Measurements from ENCODE around the gene DTL. TPM values are rescaled to one million over a fixed set of nuclear protein-coding genes. Genes with fewer than 3 reads are reported as not detected.

The DTL gene
- total RNA-seq, 1 experiment from 2014 or later, result 34.5 TPM

DNA sequence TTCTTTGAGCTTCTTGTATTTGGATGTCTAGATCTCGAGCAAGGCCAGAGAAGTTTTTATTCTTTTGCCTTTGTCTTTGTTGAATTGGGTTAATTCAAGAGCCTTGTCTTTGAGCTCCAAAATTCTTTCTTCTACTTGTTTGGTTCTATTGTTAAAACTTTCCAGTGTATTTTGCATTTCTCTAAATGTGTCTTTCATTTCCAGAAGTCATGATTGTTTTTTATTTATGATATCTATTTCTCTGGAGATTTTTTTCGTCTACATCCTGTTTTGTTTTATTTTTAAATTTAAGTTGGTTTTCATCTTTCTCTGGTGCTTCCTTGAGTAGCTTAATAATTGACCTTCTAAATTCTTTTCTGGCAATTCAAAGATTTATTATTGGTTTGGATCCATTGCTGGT is 61.8 kb downstream of the DTL start:
- DNase-seq (ENCODE audit: low spot score), result no peak

DNA sequence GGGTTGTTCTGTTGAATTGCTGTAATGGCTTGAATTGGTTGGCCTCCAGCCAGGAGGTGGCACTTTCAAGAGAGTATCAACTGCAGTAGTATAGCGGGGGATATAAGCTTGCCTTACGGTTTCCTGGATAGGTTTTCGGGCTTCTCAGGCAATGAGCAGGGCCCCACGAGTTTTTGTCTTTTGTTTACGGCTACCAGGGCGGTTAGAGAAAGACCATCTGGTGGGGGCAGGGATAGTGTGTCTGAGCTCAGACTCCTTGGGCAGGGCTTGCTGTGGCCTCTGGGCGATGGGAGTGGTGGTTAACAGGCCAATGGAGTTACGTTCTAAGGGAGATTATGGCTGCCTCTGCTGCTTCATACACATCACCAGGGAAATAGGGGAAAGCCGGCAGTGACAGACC is 62.8 kb downstream of the DTL start:
- no peak for DNase-seq (ENCODE audit: low spot score)

DNA sequence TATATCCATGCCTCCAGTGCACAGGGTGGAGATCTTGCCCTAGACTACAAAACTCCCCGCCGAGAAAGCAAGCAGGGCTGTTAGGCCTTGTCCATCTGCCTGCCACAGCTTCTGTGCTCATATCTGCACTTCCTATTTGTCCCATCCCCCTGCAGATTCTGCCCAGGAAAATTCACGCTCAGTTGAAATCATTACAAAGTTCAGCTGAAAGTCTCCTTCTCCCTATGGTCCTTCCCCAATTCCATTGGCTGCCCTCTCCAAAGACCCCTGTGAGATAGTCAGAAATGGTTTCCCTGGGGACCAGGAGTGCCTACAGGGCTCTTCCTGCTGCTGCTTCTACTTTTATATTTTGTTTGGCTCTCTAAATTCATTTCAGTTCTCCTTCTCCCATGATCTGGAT is 63.2 kb downstream of the DTL start:
- DNase-seq (ENCODE audit: low spot score), result no peak

DNA sequence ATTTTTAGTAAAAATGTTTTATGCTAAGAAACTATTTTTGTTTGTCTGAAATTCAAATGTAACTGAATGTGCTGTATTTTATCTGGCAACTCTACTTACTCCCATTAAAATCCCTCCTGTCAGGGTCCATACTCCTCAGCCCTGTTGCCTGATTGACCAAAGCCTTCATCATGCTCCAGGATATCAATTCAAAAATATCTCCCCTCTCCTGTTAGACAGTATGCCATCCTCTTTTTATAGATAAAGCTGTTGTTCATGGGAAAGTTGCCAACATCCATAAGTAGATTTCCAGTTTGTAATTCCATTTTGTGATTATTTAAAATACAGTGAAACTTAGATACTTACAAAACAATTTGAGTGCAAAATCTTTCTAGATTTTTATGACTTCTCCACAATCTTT is 65.7 kb downstream of the DTL start:
- no peak for DNase-seq (ENCODE audit: low spot score)

DNA sequence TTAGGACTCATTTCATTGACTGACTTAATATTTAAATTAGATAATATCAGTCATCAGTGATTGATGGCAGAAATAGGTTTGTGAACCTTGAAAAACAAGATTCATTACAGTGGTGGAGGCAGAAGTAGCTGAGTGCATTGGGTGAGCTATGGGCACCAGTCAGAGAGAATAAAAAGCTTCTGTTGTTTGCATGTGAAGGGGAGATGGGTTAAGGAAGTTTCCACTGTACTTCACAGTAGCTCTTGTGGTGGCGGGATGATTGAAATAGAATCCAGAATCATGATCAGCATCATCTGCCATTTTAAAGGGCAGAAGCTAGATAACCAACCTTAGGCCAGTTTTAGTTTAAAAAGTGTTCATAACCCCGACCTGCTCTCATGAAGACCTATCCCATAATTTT is 66.2 kb downstream of the DTL start:
- DNase-seq (ENCODE audit: low spot score), result no peak

DNA sequence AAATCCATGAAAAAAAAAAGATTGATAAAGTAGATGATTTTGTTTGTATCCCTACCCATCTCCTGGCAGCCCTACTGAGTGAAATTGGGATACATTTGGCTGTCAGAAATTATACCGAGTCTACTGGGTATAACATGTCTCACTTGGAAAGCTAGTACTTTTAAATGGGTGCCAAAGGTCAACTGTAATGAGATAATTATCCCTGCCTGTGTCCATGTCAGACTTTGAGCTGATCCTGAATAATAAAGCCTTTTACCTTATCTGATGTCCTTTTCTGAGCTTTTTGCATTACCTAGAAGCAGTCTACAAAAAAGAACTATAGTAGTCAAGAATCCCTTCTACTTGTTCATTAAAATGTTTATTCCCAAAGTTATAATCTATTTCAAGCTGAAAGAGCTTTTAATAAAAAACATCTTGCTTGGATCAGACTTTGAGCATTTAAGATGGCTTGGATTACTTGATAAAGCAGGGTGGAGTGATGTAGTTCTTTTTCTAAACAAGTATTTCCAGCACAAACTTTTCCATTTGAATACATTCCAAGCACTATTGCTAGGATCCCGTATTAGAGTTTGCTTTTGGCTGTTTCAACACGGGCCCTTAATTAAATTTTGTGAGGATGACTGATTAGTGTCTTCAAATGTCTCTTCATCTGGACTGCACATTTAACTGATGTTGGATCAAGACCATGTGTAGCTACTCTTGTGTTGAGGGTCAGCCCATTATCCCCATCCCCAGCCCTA is 69.2 kb downstream of the DTL start:
- no peak for DNase-seq (ENCODE audit: low spot score)

DNA sequence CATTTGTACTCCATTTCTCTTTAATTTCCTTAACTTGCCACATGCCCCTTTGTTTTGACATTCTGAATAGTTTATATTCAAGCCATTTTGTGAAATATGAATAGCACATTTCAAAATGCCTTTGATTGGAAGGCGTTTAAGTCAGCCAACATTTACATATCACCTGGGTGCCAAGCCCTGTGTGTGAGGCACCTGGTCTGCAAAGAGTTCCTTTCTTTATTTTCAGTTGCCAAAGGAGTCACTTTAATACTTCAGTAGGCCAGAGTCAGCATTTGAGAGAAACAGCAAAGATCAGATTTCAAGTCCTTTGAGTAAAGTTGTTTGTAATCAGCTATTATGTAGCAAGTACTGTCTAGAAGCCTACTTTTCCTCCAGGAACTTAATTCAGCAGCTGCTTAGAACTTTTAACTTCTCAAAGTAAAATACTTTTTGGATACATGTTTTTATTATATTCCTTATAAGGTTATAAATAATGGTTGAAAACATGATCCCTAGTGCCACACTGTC is 70.8 kb downstream of the DTL start:
- no peak for DNase-seq (ENCODE audit: low spot score)

DNA sequence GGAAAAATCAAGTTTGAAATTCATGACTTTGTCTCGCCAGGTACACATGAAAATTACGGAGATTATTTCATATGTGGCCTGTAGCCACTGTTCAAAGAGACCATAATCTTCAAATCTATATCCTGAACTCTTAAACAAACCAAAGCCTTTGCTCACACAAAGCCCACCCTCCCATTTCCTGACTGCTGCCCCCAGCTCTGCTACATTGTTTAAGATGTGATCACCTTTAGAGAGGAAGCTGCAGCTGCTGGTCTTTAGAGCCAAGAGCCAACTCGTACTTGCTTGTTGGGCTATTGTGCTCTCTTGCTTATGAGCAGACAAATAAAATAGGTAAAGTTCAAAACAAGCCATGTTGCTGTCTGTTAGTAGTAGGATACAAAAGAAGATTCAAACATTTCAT is 71.9 kb downstream of the DTL start:
- no peak for DNase-seq (ENCODE audit: low spot score)

DNA sequence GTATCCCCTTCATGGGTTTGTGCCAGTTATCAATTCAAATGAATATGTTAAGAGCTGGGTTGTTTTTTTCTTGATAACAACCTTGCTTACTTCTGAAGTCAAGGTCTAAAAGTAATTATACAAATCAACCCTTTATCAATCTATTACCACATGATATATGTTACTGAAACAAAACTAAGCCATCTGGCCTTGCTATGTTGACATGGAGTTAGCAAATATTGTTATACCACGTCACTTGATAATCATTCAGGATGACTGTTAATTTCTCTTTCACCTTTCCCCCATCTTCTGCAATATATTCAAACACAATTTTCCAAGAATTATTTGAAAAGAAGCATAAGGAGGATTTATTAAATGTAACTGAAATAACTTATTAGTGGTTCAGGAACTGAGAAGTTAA is 72.6 kb downstream of the DTL start:
- DNase-seq (ENCODE audit: low spot score), result no peak

DNA sequence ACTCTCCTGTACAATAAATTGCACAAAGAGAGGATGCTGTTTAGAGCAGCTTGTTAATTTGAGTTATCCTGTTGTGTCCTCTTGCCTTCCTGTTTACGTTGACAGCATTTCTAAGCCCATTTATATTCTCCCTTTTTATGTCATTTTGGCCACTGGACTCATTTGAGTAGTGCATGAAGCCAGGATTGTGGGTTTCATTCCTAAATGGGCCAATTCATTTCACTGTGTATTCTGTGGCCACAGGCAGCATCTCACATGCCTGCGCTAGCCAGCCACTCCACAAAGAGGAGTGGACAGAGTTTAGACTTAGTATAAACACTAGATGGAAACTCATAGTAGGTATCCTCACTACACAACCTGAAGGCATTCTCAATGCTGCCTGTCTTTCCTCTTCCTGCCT is 73.4 kb downstream of the DTL start:
- DNase-seq (ENCODE audit: low spot score), result no peak

DNA sequence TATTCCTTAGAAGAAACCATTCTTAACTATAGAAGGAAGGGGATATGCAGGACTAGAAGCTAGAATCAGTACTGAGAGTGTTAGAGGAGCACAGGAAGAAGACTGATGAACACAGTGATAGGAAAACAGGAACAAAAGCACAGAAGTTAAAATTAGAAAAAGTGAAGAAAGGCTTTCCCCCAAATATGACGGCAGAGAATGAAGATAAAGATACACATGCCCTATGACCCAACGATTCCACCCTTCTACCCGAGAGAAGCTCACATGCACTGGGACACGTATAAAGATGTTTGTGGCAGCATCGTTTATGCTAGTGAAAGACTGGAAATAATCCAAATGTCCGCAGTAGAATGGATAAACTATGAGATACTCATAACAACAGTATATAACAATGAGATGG is 74.2 kb downstream of the DTL start:
- no peak for DNase-seq (ENCODE audit: low spot score)

DNA sequence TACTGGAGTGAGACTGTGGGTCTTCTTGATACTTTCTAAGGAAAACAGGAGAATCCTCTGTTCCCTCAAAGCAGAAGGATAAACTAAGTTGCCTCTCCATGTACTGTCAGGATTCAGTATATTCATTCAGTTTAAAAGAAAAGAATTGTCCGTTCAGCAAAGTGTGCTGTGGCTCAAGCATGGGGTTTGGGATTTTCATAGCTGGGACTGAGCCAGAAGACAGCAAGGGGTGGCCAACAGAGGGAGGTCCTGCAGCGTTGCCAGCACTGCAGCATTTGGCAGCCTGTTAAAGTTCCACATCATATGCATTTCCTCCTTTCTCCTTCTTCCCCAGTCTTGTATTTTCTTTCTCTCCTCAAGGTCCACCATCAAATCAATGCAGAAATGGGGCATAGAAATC is 75.1 kb downstream of the DTL start:
- no peak for DNase-seq (ENCODE audit: low spot score)

DNA sequence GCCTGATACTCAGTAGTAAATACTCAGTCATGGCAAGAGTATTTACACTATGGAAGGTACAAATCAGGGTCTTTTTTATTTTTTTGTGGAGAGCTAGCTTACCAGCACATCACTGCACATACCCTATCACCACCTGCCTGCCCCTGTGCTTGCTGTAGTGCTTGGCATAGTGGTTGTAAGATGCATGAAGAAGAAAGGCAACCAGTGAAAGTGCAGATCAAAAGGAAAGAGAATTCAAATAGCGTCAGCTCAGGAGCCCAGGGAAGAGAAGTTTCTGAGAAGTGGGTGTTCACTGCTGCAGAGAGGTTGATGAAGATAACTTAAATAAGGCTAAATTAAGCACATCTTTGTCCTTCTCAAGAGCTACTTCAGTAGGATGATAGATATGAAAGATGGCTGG is 76.0 kb downstream of the DTL start:
- no peak for DNase-seq (ENCODE audit: low spot score)

DNA sequence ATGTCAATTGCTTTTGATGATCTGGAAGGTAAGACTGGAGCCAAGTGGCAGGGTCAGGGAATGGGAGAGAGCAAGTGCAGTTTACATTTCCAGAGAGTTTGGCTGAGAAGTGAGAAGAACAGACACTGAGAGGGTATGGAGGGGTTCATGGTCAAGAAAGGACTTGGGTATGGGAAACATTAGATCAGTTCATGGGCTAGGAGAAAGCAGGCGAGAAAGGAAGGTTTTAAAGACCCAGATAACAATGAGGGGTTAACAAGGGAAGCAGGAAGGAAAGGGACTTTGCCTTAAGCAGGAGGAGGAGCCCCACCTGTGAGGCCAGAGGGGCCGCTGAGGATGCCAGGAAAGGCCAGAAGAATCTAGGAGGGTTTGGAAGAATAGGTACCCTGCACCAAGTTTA is 78.2 kb downstream of the DTL start:
- no peak for DNase-seq (ENCODE audit: low spot score)

DNA sequence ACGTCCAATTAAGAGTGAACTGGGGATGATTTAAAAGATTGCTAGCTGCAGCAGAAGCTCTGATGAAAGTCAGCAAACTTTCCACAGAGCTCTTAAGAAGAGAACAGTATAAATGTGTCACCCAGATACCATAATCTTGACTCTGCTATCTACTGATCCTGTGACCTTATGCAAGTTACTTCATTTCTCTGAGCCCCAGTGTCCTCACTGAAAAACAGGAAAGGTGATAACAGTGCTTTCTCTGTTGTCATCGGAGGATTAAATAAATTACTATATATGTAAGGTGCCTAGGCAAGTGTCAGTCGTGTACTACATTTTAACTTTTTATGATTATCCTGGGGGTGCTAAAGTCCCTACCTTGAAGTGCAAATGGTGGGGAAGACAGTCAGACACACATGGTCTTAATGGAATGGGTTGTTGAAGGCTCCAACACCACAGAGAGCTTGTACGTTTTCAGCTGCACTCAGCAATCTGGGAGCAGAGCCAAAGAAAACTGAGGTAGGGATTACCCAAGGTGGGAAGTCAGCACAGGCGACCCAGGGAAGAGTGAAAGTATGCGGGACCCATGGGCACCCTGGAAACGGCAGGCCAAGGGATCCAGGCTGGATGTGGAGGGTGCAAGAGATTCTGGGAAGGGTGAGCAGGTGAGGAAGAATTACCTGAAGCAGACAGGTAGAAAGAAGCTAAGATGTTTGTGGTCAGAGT is 82.8 kb downstream of the DTL start:
- no peak for DNase-seq (ENCODE audit: low spot score)

DNA sequence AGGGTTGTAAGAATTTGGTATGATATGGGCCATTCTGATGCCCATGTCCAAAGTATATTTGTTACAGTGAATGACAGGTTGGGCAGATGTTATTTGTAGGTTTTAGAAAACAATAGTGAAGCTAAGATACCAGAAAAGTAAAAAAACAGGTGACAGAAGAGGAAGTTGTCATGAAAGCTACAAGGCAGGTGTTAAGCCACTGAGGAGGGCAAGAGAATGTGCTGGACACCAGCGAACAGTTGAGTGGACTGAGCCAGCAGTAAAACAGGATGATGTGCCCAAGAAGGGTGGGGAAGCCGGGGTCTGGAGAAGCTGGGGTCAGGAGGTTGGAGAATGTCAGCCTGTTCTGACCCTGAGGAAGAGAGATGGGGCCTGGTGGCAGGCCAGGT is 83.3 kb downstream of the DTL start:
- no peak for DNase-seq (ENCODE audit: low spot score)

DNA sequence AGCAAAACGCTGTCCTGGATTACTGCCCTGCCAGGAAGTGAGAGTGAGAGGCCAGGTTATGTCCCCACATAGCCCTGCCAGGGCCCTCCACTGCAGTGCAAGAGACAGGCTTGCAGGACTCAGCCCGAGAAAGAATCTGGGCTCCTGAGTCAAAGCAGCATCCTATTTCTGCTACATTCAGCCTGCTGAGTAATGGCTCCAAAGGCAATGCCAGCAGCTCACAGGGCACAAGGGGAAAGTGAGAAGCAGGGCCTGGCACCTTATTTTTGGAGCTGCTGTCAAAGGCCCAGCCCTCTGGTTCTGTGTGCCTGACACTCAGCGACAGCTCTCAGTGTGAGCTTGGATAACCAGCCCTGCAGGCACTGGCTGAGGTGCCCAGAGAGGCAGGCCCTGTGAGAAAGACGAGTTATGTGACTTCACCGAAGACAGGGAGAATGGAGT is 83.9 kb downstream of the DTL start:
- no peak for DNase-seq (ENCODE audit: low spot score)

DNA sequence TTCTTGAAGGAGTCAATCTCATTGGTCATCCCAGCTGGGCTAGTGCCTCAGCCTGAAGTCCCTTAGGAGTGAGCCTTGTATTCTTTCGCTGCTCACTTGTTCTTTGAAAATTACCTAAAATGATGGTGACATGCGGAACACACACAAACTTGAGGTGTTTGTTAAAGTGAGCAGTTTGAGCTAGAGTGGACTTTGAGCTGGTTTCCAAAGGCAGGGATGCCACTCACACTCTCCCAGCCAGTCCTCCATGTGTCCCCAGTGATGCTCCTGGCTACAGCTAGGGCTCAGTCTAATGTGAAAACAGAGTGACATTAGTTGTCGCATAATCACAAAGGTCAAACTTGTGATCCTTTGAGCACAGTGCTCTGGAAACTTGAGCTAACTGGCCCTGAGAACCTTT is 84.3 kb downstream of the DTL start:
- DNase-seq (ENCODE audit: low spot score), result no peak

DNA sequence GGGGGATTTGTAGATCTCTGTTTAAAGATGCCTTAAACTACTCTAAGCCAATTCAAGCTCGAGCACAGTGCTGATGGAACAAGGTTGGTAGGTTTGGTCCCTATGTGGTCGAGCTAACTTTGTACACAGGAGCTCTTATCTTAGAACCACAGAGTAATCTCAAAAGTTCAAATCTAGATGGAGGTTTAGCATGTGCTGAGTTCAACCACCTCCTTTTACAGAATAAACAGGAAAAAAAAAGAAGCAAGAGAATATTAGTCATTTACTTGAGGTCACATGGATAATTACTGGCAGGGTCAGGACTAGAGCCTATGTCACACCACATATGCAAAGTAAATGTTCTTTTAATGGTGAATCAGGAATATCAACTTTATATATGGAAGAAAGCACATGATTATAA is 86.2 kb downstream of the DTL start:
- no peak for DNase-seq (ENCODE audit: low spot score)

DNA sequence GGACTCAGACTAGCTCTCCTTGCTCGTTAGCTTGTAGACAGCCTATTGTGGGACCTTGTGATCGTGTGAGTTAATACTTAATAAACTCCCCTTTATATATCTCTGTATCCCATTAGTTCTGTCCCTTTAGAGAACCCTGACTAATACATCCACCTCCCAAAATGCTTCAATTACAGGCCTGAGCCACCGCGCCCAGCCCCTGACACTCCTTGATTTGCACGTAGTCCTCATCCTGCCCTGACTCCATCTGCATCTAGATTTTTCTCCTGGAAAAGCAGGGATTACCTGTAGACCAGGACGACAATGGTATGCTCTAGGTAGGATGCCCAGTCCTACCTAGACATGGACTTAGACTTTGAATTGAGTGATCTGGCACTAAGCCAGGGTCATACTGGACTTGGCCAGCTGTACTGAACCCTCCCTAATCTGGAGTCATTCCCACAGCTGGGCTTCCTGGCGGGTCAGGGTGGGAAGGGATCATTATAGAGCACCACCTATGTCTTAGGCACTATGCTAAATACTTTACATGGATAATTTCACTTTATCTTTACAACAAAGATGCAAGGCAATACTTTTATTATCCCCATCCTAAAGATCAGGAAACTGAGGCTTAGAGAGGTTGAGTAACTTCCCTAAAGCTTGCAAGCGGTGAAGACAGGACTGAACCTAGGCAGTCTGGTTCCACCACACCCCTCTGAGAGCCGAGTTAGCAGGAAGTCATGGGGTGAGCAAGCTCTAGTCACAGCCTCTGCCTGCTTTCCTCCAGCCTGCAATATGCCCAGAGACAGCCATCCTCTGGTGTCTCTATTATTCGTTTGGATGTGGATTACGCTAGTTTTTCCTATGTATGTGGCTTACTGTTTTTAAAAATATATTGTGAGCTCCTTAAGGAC is 89.4 kb downstream of the DTL start:
- DNase-seq (ENCODE audit: low spot score), result no peak

DNA sequence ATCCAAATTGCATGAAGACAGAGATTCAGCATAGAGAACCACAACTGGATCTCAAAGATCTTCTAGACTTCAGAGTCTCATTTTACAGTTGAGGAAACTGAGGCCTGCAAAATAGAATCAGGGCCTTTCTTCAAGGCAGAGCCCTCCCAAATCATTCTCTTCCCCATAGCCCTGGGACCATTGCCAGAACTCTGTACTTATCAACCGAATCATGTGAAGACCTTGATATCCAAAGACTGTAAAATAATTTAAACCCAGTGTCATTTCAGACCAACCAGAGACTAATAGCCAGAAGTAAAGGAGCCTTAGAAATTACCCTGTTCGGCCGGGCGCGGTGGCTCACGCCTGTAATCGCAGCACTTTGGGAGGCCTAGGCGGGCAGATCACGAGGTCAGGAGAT is 90.1 kb downstream of the DTL start:
- DNase-seq (ENCODE audit: low spot score), result no peak

DNA sequence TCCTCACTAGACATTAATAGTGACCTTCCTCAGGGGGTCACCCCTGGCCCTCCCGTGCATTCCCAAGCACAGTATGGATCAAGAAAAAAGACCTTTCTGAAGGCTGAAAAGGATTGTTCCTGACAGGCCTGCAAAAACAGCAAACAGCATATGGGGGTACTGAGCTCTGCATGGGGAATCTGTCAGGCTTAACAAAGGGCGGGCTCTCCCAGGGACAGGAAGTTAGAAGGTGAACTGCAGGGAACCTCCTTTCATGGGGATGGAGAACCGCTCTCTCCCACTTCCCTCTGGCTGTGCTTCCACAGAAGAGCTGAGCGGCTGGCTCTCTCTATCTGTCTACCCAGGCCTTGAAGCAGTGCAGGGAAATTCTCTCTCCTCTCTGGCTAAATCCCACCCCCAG is 91.7 kb downstream of the DTL start:
- no peak for DNase-seq (ENCODE audit: low spot score)

DNA sequence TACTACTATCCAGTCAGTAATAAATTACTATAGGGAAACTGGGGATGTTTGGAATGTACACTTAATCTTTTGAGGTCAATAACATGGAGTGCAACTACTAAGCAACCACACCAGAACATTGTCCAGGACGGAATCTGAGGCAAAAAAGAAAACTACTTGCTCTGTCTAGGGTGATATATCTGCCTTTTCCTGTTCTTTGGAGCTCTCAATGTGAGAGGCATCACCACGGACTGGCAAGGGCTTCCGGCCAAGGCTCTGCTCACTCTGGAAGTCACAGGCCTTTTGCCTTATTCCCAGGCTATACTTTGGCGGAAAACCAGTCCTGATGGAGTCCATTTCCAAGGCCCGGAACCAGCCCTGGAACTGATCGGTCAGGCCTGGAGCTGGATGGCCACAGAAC is 94.2 kb downstream of the DTL start:
- no peak for DNase-seq (ENCODE audit: low spot score)

Data from H4 (cell line).